Measurements from ENCODE around the gene NUDT16L1. TPM values are rescaled to one million over a fixed set of nuclear protein-coding genes. Genes with fewer than 3 reads are reported as not detected.

NUDT16L1 gene
- total and polyA plus RNA-seq, 2 of the 4 experiments (the other 2 are of a cell fraction): 22.9 to 44.3 TPM

DNA sequence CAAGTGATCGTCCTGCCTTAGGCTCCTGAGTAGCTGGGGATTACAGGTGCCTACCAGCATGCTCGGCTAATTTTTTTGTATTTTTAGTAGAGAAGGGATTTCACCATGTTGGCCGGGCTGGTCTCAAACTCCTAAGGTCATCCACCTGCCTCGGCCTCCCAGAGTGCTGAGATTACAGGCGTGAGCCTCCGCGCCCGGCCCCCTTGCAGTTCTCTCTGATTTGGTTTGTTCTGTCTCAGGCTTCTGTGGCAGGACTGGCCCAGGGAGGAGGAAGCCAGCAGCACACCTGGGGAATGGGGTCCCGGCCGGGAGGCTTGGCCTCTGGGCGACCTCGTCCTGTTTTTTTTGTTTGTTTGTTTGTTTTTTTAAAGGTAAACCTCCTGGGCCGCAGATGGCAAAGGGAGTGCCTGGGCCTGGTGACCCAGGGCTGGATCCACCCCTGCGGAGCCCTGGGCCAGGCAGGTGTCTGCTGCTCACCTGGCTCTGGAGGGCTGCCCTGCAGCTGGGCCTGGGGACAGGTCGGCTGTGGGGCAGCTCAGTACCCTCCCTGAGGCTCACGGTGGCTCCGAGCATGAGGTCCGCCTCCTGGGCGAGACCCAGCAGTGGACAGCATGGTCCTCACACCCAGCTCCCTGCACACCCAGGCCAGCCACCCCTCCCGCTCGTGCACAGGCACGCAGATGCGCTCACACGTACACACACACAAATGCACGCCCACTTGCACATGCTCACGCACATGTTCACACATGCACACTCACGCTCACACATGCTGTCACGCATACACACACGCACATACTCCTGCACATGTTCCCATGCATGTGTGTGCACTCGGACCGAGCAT lies 3.3 kb upstream of the NUDT16L1 start:
- peaks cover 5% of the 10 kb centered on the region; the same call in 1 of the 2 replicates for H3K9me1 ChIP-seq (ENCODE audit: insufficient read depth, low read length)
- H4K20me1 ChIP-seq (ENCODE audit: insufficient read depth, low read length): peaks cover 9% of the 10 kb centered on the region
- in situ Hi-C loops (cut with MboI; ENCODE audit: low sequenced_read_pairs) (no loop called here), intact Hi-C loops (cut with micrococcal nuclease) (no loop called here), dilution Hi-C loops (cut with HindIII; ENCODE audit: low sequenced_read_pairs, unreplicated experiment) (no loop called here)
- DNase-seq (no peak), ATAC-seq (ENCODE audit: low read depth) (no peak)
- H3K14ac ChIP-seq (replicated peaks; ENCODE audit: low read depth, low read length): no peak overlapping the region
- 87% methylated on average over 16 of the region's 31 CpGs; no CpG with 5 or more reads in 1 of the 2 experiments for WGBS, 2 experiments (ENCODE audit: extremely low coverage in 2 of 2, insufficient read length in 1 of 2)
- no peak overlapping the region for H2AK9ac ChIP-seq (replicated peaks; ENCODE audit: low read depth, low read length, poor library complexity)
- no peak overlapping the region for H2BK120ac ChIP-seq (ENCODE audit: low read depth, low read length)
- no peak overlapping the region for H3K4me3 ChIP-seq (ENCODE audit: insufficient read depth, low read depth, low read length)
- H4K8ac ChIP-seq (ENCODE audit: low read depth in 2 of 2, low read length in 2 of 2): no peak overlapping the region
- H3K9me3 ChIP-seq (ENCODE audit: control insufficient read depth, insufficient read depth, low read length): no peaks in the 10 kb centered on the region
- no peak overlapping the region for H2BK15ac ChIP-seq (ENCODE audit: low read depth, low read length)
- H3K79me1 ChIP-seq (ENCODE audit: low read depth in 1 of 2, low read length in 2 of 2): peaks cover 0 to 15% of the 10 kb centered on the region in 2 experiments; a peak in 3 of 4 replicates
- H3K9ac ChIP-seq (ENCODE audit: low read depth, low read length): no peak overlapping the region
- no peak overlapping the region for H2BK5ac ChIP-seq (ENCODE audit: low read depth, low read length, poor library complexity, severe bottlenecking)
- ChIA-PET POLR2A (ENCODE audit: unreplicated experiment) (no interaction called here), CTCF (no interaction called here)
- H2AK5ac ChIP-seq (ENCODE audit: low read depth, low read length): no peak overlapping the region
- H3K4me1 ChIP-seq (ENCODE audit: control insufficient read depth, insufficient read depth, low read length): peaks cover 5% of the 10 kb centered on the region
- peaks cover 30% of the 10 kb centered on the region for H3K36me3 ChIP-seq (ENCODE audit: control insufficient read depth, insufficient read depth, low read length)
- no peak overlapping the region for H3K18ac ChIP-seq (ENCODE audit: low read depth, low read length)
- peak overlapping the region; percentile 14 for H2AFZ ChIP-seq (replicated peaks; ENCODE audit: low read length, poor library complexity)
- H3K27ac ChIP-seq (ENCODE audit: insufficient read depth, low read length): no peak overlapping the region
- no peak overlapping the region for H3K56ac ChIP-seq (ENCODE audit: extremely low read depth, insufficient read depth, low read length)
- TF ChIP-seq NFE2L2 (IDR thresholded peaks at IDR 0.05; ENCODE audit: low read depth, low read length) (no peak), RCOR1 (IDR thresholded peaks at IDR 0.05; ENCODE audit: insufficient replicate concordance, low read length) (no peak), CEBPB (IDR thresholded peaks at IDR 0.05; ENCODE audit: low read depth, low read length) (no peak)
- H3K23ac ChIP-seq (ENCODE audit: low read depth, low read length): no peak overlapping the region
- no peak overlapping the region for H4K91ac ChIP-seq (ENCODE audit: insufficient read depth, low read depth, low read length)
- H2BK20ac ChIP-seq (ENCODE audit: low read depth, low read length): no peak overlapping the region
- TSS peak; percentile 78 for BruUV-seq (replicated peaks)
- H3K27me3 ChIP-seq (ENCODE audit: control insufficient read depth, insufficient read depth, low read length): no peaks in the 10 kb centered on the region
- H3K4me2 ChIP-seq (ENCODE audit: low read depth, low read length): no peak overlapping the region
- H3K4ac ChIP-seq (ENCODE audit: low read depth, low read length): no peak overlapping the region
- no peak overlapping the region for H4K5ac ChIP-seq (ENCODE audit: low read depth, low read length)
